ENCODE measurements around the gene ITGA8. TPM values are rescaled to one million over a fixed set of nuclear protein-coding genes. Genes with fewer than 3 reads are reported as not detected.
"Not testable (repeated sequence)": the region's sequence is repeated elsewhere in the genome, so short reads cannot be mapped to it uniquely, and the experiment has no call there.

Gene ITGA8
- total RNA-seq, 4 donors from 2014 or later, result 9.4 to 64.8 (median 28.1) TPM

- Histone ChIP-seq H3K27ac (no peak overlapping the region), H3K9me3 (no peaks in the 10 kb centered on the region), H3K36me3 (no peaks in the 10 kb centered on the region), H3K4me3 (no peak overlapping the region), H3K4me1 (no peaks in the 10 kb centered on the region), H3K27me3 (no peaks in the 10 kb centered on the region)
- DNase-seq, result no peak
- intact Hi-C loops (cut with DNase I; ENCODE audit: low total_unique reads), result no loop called here
- TF ChIP-seq POLR2A (IDR thresholded peaks at IDR 0.05) (no peak), CTCF (IDR thresholded peaks at IDR 0.05) (no peak)
These were observed 130.8 kb downstream of the ITGA8 start for GRCh38 chr10:15588635-15589508.

DNA sequence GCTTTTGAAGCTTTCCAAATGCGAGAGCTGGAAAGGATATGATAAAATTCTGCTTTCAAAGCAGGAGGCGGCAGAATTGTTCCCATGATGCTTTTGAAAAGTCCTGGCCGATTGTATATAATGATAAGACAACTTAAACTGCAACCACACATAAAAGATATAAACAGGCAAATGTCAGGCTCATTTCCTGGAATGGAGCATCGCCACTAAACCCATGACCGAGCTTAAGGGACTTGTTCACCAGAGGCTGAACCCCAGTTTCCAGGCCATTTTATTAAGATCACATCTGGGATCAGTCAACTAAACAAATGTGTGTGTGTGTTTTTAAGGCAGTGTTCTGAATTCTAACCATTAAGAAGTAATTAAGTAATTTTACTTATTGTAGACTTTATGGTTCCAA is 131.6 kb downstream of the ITGA8 start:
- Histone ChIP-seq H3K9me3 (no peaks in the 10 kb centered on the region), H3K27ac (peak overlapping the region in 1 of 2 donors; percentile 36), H3K4me3 (no peak overlapping the region), H3K4me1 (no peaks in the 10 kb centered on the region), H3K27me3 (no peaks in the 10 kb centered on the region), H3K36me3 (no peaks in the 10 kb centered on the region)
- no peak for DNase-seq
- TF ChIP-seq POLR2A (IDR thresholded peaks at IDR 0.05), result no peak
- no peak for TF ChIP-seq CTCF (IDR thresholded peaks at IDR 0.05)
- intact Hi-C loops (cut with DNase I; ENCODE audit: low total_unique reads), result no loop called here

GRCh38 chr10:15587271-15587670 is 132.5 kb downstream of the ITGA8 start:
- TF ChIP-seq POLR2A (IDR thresholded peaks at IDR 0.05) (no peak), CTCF (IDR thresholded peaks at IDR 0.05) (no peak)
- intact Hi-C loops (cut with DNase I; ENCODE audit: low total_unique reads), result no loop called here

DNA sequence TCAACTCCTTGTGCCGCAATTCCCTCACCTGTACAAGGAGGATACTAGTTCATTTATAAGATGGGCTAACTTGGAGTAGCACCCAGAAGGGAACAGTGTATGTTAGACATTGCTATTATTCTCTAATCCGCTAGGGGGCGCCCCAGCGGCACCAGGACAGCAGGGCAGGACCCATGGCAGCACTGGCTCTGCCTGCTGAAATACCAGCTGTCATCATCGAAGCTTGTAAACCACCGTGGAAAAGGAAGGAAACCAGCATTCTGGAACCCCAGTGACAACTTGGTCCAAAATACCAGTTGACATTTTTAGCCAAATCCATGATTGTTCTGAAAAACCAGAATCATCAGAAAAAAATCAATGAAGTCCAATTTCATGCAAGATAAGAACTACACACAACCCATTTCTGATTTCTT is 134.4 kb downstream of the ITGA8 start:
- no peaks in the 10 kb centered on the region for H3K4me1 ChIP-seq
- no peak overlapping the region for H3K27ac ChIP-seq
- no peaks in the 10 kb centered on the region for H3K27me3 ChIP-seq
- intact Hi-C loops (cut with DNase I; ENCODE audit: low total_unique reads), result no loop called here
- H3K36me3 ChIP-seq, result no peaks in the 10 kb centered on the region
- no peaks in the 10 kb centered on the region for H3K9me3 ChIP-seq
- no peak overlapping the region for H3K4me3 ChIP-seq
- peak; percentile 40 to 44 for DNase-seq
- no peak for TF ChIP-seq POLR2A (IDR thresholded peaks at IDR 0.05)
- peak; percentile 46 to 72 (median 58) for TF ChIP-seq CTCF (IDR thresholded peaks at IDR 0.05)

More at GRCh38 chr10:15587271-15587670, 132.5 kb downstream of the ITGA8 start:
- no peaks in the 10 kb centered on the region for H3K9me3 ChIP-seq
- H3K27me3 ChIP-seq, result no peaks in the 10 kb centered on the region
- H3K4me1 ChIP-seq, result no peaks in the 10 kb centered on the region
- H3K36me3 ChIP-seq, result no peaks in the 10 kb centered on the region
- no peak for DNase-seq
- no peak overlapping the region for H3K4me3 ChIP-seq
- no peak overlapping the region for H3K27ac ChIP-seq

- H3K4me1 ChIP-seq; H3K4me3 ChIP-seq; DNase-seq; H3K27me3 ChIP-seq; H3K27ac ChIP-seq; H3K36me3 ChIP-seq; intact Hi-C loops (cut with DNase I; ENCODE audit: low total_unique reads); H3K9me3 ChIP-seq: not testable (repeated sequence)
These were observed 136.8 kb downstream of the ITGA8 start for GRCh38 chr10:15582972-15583371.
